ENCODE results near the gene PTPRM. TPM values are rescaled to one million over a fixed set of nuclear protein-coding genes. Genes with fewer than 3 reads are reported as not detected.

The PTPRM gene
- total RNA-seq, 1 experiment from 2014 or later: 14.5 TPM

GRCh38 chr18:8397034-8397433 is 829.9 kb downstream of the PTPRM start:
- no peaks in the 10 kb centered on the region for H3K79me2 ChIP-seq (ENCODE audit: insufficient read depth, low read length)
- no peak for DNase-seq (ENCODE audit: low read depth, low spot score)
- TF ChIP-seq FOSL1 (IDR thresholded peaks at IDR 0.05; ENCODE audit: low read depth) (no peak), SP1 (IDR thresholded peaks at IDR 0.05; ENCODE audit: low read depth) (no peak), RAD21 (IDR thresholded peaks at IDR 0.05; ENCODE audit: low read depth) (no peak), ZNF274 (IDR thresholded peaks at IDR 0.05; ENCODE audit: low read depth, low read length) (no peak)
- TF ChIP-seq, protein P1, sequence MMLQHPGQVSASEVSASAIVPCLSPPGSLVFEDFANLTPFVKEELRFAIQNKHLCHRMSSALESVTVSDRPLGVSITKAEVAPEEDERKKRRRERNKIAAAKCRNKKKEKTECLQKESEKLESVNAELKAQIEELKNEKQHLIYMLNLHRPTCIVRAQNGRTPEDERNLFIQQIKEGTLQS (IDR thresholded peaks at IDR 0.05): no peak
- TF ChIP-seq, protein P2, sequence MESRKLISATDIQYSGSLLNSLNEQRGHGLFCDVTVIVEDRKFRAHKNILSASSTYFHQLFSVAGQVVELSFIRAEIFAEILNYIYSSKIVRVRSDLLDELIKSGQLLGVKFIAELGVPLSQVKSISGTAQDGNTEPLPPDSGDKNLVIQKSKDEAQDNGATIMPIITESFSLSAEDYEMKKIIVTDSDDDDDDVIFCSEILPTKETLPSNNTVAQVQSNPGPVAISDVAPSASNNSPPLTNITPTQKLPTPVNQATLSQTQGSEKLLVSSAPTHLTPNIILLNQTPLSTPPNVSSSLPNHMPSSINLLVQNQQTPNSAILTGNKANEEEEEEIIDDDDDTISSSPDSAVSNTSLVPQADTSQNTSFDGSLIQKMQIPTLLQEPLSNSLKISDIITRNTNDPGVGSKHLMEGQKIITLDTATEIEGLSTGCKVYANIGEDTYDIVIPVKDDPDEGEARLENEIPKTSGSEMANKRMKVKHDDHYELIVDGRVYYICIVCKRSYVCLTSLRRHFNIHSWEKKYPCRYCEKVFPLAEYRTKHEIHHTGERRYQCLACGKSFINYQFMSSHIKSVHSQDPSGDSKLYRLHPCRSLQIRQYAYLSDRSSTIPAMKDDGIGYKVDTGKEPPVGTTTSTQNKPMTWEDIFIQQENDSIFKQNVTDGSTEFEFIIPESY (IDR thresholded peaks at IDR 0.05; ENCODE audit: extremely low read depth, insufficient replicate concordance, low read length): no peak
- intact Hi-C loops (cut with micrococcal nuclease): no loop called here
- no peaks in the 10 kb centered on the region for H3K36me3 ChIP-seq (ENCODE audit: control insufficient read depth in 1 of 2, insufficient read depth in 2 of 2, low read length in 2 of 2)
- no peaks in the 10 kb centered on the region for H3K4me1 ChIP-seq (ENCODE audit: control insufficient read depth in 1 of 2, insufficient read depth in 2 of 2, low read length in 2 of 2)
- ChIA-PET POLR2A (no interaction called here), RAD21 (ENCODE audit: low non-redundant PET in 1 of 2, low total read pairs in 2 of 2, uncharacterized antibody in 2 of 2, unreplicated experiment in 2 of 2) (no interaction called here), CTCF (no interaction called here)
- no peaks in the 10 kb centered on the region for H3K9me2 ChIP-seq (ENCODE audit: insufficient read depth)
- no TSS peak for BruUV-seq (replicated peaks)
- H3K27ac ChIP-seq (ENCODE audit: low read depth, low read length): no peak overlapping the region
- H3K4me2 ChIP-seq (ENCODE audit: low read length): no peak overlapping the region
- no peak overlapping the region for H3K9ac ChIP-seq (ENCODE audit: low read length)
- H4K20me1 ChIP-seq (ENCODE audit: insufficient read depth): no peaks in the 10 kb centered on the region
- H3K4me3 ChIP-seq (replicated peaks in 1 of 2; ENCODE audit: low read depth in 1 of 2, low read length in 2 of 2): no peak overlapping the region
- no peaks in the 10 kb centered on the region for H3K9me3 ChIP-seq (ENCODE audit: control insufficient read depth in 1 of 2, insufficient read depth in 1 of 2, low read depth in 1 of 2, low read length in 2 of 2)
- H2AFZ ChIP-seq (ENCODE audit: low read depth, low read length, poor library complexity, severe bottlenecking): no peak overlapping the region
- H3K27me3 ChIP-seq (ENCODE audit: insufficient read depth, low read length): no peaks in the 10 kb centered on the region
- ATAC-seq: no peak

DNA sequence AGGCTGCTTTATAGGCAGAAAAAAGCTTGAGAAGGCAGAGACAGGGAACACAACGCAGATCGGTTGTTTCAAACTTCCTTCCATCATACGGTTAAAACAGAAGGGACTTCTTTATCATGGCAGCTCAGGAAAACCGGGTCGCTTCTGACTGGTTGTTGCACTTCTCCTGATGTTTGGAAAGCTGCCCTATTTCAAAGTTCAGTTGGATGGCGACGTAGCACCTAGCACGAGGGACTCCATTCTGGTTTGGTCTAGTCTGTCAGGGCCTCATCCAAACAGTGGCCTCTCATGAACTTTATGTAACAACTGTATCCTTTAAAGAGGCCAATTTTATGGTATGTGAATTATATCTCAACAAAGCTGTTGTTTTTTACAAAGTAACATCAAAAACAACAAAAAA is 832.0 kb downstream of the PTPRM start:
- ChIA-PET RAD21 (ENCODE audit: low non-redundant PET in 1 of 2, low total read pairs in 2 of 2, uncharacterized antibody in 2 of 2, unreplicated experiment in 2 of 2) (no interaction called here), POLR2A (no interaction called here), CTCF (no interaction called here)
- H3K4me3 ChIP-seq (replicated peaks in 1 of 2; ENCODE audit: low read depth in 1 of 2, low read length in 2 of 2): no peak overlapping the region
- no peak overlapping the region for H3K4me2 ChIP-seq (ENCODE audit: low read length)
- H3K27me3 ChIP-seq (ENCODE audit: insufficient read depth, low read length): no peaks in the 10 kb centered on the region
- ATAC-seq: no peak
- no peaks in the 10 kb centered on the region for H3K9me3 ChIP-seq (ENCODE audit: control insufficient read depth in 1 of 2, insufficient read depth in 1 of 2, low read depth in 1 of 2, low read length in 2 of 2)
- intact Hi-C loops (cut with micrococcal nuclease): no loop called here
- H3K9me2 ChIP-seq (ENCODE audit: insufficient read depth): no peaks in the 10 kb centered on the region
- no peaks in the 10 kb centered on the region for H3K4me1 ChIP-seq (ENCODE audit: control insufficient read depth in 1 of 2, insufficient read depth in 2 of 2, low read length in 2 of 2)
- DNase-seq (ENCODE audit: low read depth, low spot score): no peak
- H3K27ac ChIP-seq (ENCODE audit: low read depth, low read length): no peak overlapping the region
- no peak overlapping the region for H3K9ac ChIP-seq (ENCODE audit: low read length)
- TF ChIP-seq POLR2A (IDR thresholded peaks at IDR 0.05; ENCODE audit: borderline replicate concordance, extremely low read depth, insufficient read depth, insufficient read length): no peak
- no peak for TF ChIP-seq ELF1 (IDR thresholded peaks at IDR 0.05; ENCODE audit: borderline replicate concordance, low read depth)
- no peak for TF ChIP-seq RAD21 (IDR thresholded peaks at IDR 0.05; ENCODE audit: low read depth)
- TF ChIP-seq, protein P3, sequence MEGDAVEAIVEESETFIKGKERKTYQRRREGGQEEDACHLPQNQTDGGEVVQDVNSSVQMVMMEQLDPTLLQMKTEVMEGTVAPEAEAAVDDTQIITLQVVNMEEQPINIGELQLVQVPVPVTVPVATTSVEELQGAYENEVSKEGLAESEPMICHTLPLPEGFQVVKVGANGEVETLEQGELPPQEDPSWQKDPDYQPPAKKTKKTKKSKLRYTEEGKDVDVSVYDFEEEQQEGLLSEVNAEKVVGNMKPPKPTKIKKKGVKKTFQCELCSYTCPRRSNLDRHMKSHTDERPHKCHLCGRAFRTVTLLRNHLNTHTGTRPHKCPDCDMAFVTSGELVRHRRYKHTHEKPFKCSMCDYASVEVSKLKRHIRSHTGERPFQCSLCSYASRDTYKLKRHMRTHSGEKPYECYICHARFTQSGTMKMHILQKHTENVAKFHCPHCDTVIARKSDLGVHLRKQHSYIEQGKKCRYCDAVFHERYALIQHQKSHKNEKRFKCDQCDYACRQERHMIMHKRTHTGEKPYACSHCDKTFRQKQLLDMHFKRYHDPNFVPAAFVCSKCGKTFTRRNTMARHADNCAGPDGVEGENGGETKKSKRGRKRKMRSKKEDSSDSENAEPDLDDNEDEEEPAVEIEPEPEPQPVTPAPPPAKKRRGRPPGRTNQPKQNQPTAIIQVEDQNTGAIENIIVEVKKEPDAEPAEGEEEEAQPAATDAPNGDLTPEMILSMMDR (IDR thresholded peaks at IDR 0.05 in 2 of 3, conservative IDR thresholded peaks at IDR 0.05 in 1 of 3; ENCODE audit: borderline replicate concordance in 1 of 3, insufficient read depth in 1 of 3, low read depth in 2 of 3, low read length in 2 of 3): no peak
- TF ChIP-seq CEBPB (IDR thresholded peaks at IDR 0.05; ENCODE audit: low read depth): no peak
- TF ChIP-seq SIN3A (IDR thresholded peaks at IDR 0.05; ENCODE audit: low read depth): no peak
- no peaks in the 10 kb centered on the region for H3K36me3 ChIP-seq (ENCODE audit: control insufficient read depth in 1 of 2, insufficient read depth in 2 of 2, low read length in 2 of 2)
- no peaks in the 10 kb centered on the region for H3K79me2 ChIP-seq (ENCODE audit: insufficient read depth, low read length)
- no peaks in the 10 kb centered on the region for H4K20me1 ChIP-seq (ENCODE audit: insufficient read depth)
- H2AFZ ChIP-seq (ENCODE audit: low read depth, low read length, poor library complexity, severe bottlenecking): no peak overlapping the region
- BruUV-seq (replicated peaks): no TSS peak

Measured in HCT116 (cell line).